ENCODE measurements around the gene TMPRSS2.

DNA sequence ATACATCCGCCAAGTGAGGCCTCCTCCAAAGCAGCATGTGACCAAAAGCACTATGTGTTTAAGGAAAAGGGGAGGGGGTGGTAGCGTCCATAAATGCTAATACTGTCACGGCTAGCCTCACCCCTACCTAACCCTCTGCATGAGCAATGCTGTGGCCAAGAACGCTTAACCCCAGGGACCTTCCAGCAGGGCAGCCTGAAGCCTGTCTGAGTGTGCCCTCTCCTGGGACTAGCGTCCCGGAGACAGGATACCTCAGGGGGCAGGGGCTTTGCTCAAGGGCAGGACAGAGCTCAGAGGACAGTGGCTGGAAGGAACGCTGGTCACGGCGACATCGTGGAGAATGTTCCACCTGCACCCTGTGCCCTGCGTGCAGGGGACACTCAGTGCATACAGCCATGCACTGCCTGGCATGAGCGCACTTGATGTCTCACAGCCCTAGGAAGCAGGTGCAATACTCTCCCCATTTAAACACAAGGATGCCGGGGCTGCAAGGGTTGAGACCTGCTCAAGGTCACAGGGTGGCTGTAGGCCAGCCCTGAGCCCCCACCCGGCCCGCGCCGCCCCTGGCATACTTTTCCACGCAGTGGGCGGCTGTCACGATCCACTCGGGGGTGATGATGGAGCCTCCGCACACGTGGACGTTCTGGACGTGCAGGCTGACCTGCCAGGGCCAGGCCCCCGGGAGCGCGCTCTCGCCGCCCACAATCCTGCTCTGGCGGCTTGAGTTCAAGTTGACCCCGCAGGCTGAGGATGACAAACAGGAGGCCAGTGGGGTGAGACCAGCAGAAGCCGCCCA is 35.0 kb downstream of the TMPRSS2 start:
- TF ChIP-seq POLR2A (IDR thresholded peaks at IDR 0.05) = no peak
- TF ChIP-seq, protein P1, sequence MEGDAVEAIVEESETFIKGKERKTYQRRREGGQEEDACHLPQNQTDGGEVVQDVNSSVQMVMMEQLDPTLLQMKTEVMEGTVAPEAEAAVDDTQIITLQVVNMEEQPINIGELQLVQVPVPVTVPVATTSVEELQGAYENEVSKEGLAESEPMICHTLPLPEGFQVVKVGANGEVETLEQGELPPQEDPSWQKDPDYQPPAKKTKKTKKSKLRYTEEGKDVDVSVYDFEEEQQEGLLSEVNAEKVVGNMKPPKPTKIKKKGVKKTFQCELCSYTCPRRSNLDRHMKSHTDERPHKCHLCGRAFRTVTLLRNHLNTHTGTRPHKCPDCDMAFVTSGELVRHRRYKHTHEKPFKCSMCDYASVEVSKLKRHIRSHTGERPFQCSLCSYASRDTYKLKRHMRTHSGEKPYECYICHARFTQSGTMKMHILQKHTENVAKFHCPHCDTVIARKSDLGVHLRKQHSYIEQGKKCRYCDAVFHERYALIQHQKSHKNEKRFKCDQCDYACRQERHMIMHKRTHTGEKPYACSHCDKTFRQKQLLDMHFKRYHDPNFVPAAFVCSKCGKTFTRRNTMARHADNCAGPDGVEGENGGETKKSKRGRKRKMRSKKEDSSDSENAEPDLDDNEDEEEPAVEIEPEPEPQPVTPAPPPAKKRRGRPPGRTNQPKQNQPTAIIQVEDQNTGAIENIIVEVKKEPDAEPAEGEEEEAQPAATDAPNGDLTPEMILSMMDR (IDR thresholded peaks at IDR 0.05) = no peak

Data from adrenal gland (tissue), 5 donors.